Hepatic stellate cell (primary cell): Measurements from ENCODE around the gene ETFDH.
"Not testable (repeated sequence)": the region's sequence is repeated elsewhere in the genome, so short reads cannot be mapped to it uniquely, and the experiment has no call there.

ENCODE experiments used
- DNase-seq: peaks from one replicate; pipeline ENCODE4 v3.0.0; 2011; ENCODE audit warnings: low spot score

The ETFDH gene

GRCh38 chr4:158671915-158672806, at the start of gene ETFDH:
ETFDH (plus strand) TSS chr4:158672296; CDS start chr4:158672457, 161 bp downstream.
- peak; percentile 97 for DNase-seq

DNA sequence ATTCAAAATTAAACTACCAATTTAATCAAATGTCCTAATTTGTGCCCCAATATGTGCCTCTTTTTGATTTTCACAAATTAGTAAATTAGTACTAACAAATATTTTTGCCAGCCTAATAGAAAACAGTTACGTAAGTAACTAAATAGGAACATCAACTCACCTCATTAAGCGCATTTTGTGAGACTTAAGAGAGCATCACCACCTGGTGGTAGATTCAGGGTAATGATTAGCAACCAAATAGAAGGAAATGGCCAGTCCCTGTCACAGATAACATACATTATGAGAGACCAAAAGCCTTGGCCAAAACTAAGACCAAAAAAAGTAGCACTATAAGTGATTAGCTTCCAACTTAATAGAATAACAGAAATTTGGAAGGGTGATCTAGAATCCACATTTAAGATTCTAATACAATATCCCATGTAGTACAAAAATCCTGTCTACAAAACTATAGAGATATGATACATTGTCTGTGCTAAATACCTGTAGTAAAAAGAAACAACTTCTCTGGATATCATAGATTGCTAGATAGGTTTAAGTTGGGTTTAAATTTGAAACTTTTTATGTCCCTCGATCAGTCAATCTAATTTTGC, 47.1 kb upstream of the ETFDH start:
- DNase-seq = no peak

DNA sequence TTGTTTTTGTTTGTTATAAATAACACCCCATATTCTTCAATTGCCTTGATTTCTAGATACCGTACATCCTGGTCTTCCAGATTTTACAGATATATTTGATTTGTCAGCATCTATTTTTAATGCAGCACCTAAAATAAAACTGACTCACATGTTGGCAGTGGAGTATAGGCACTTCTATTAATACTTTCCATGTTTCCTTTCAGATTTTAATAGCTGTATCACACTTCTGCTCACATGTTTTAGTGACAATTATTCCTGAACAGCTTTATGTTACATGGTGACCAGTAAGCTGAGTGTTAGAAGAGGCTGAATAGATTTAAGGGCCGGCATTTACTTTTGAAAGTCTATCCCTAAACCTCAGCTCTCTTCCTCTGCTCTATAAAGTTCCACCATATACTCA, 46.6 kb upstream of the ETFDH start:
- no peak for DNase-seq

GRCh38 chr4:158630893-158631292, 41.2 kb upstream of the ETFDH start:
- peak; percentile 25 for DNase-seq

DNA sequence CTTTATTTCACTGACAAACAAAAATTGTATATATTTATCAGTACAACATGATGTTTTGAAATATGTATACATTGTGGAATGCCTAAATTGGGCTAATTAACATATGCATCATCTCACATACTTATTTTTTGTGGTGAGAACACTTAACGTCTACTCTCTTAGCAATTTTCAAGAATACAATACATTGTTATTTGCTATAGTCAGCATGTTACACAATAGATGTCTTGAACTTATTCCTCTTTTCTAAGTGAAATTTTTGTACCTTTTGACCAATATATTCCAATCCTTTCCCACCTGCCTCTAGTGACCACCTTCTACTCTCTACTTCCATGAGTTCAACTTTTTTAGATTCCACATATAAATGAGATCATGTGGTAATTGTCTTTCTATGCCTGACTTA, 35.5 kb upstream of the ETFDH start:
- no peak for DNase-seq

GRCh38 chr4:158644356-158644755, 27.7 kb upstream of the ETFDH start:
- no peak for DNase-seq

DNA sequence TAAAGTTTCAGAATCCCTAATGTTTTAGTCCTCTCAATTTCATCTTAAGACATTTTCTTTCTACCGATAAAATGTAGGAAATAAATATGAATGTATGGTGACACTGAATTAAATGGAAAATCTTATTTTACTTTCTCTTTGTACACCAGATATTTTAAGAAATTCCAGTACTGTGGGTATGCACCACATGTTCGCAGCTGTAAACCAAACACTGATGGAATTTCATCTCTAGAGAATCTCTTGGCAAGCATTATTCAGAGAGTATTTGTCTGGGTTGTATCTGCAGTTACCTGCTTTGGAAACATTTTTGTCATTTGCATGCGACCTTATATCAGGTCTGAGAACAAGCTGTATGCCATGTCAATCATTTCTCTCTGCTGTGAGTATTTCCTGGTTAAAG, 27.3 kb upstream of the ETFDH start:
- DNase-seq = no peak

DNA sequence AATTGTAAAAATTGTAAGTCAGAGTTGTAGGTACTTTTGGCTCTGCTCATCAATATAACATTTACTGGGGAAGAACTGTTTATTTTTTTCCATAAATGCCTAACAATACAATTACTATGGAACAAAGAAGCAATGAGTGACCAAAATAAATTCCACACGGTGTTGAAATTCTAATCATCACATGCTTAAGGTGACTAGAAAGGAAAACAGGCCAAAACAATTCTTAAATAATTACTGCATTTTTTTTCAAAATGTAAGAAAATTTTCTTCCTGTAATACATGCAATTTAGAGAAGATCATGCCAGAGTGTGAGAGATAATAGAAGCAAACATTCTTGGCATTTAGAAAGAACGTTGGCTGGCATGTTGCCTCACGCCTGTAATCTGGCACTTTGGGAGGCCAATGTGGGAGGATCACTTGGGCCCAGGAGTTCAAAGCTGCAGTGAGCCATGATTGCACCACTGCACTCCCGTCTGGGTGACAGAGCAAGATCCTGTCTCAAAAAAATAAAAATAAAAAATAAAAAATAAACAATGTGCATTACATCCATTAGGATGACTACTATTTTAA, 22.9 kb upstream of the ETFDH start:
- DNase-seq = no peak

- DNase-seq = no peak
These were observed 19.2 kb upstream of the ETFDH start for GRCh38 chr4:158652920-158653319.

DNA sequence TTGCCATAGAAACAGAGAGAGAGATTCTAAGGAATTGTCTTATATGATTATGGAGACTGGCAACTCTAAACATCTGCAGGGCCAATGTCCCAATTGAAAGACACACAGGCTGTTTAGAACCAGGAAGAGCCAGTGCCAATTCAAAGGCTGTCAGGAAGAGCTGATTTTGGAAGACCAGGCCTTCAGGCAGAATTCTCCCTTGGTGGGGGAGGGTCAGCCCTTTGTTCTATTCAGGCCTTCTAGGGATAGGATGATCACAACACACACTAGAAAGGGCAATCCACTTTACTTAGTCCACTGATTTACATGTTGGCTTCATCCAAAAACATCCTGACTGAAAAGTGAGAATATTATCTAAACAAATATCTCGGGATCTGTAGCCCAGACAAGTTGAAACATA, 15.7 kb upstream of the ETFDH start:
- DNase-seq = no peak

DNA sequence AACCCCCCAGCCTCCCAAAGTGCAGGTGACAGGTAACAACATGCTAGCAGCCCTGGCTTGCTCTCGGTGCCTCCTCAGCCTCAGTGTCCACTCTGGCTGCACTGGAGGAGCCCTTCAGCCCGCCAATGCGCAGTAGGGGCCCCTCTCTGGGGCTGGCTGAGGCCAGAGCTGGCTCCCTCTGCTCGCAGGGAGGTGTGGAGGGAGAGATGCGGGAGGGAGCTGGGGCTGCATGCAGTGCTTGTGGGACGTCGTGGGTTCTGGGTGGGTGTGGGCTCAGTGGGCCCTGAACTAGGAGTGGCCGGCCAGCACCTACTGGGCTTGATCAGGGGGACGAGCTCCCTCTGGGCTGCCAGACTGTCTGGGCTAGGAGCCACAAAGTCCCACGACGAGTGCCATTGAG, 14.8 kb upstream of the ETFDH start:
- no peak for DNase-seq

DNA sequence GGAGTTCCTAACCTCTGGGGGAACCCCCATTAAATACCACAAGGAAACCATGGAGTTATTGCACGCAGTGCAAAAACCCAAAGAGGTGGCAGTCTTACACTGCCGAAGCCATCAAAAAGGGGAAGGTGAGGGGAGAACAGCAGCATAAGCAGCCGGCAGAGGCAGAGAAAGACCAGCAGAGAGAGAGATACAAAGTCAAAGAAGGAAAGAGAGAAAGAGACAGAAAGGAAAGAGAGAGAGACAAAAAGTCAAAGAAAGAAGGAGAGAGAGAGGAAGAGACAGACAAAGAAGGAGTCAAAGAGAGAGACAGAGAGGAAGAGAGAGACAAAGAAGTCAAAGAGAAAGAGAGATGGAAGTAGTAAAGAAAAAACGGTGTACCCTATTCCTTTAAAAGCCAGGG, 8.8 kb upstream of the ETFDH start:
- DNase-seq = not testable (repeated sequence)

DNA sequence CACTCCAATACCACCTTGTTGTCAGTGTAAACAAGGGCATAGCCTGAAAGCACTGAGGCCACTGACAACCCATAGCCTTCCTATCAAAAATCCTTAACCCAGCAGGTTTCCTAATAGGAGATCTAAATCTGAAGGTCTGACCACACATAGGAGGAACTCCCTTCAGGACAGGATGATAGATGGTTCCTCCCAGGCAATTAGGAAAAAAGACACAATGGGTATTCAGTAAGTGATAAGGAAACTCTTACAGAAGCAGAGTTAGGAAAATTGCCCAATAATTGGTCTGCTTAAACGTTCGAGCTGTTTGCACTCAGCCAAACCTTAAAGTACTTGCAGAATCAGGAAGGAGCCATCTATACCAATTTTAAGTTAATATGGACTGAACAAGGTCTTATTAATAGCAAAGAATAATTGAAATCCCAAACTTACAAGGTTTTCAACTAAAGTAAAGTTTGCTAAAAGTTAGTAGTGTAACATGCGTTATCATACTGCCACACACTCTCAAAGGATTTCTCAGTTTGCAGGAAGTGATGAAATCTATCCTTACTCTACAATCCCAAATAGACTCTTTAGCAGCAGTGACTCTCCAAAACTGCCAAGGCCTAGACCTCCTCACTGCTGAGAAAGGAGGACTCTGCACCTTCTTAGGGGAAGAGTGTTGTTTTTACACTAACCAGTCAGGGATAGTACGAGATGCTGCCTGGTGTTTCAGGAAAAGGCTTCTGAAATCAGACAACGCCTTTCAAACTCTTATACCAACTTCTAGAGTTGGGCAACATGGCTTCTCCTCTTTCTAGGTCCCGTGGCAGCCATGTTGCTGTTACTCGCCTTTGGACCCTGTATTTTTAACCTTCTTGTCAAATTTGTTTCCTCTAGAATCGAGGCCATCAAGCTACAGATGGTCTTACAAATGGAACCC, 8.1 kb upstream of the ETFDH start:
- DNase-seq = not testable (repeated sequence)

- no peak for DNase-seq
These were observed 7.3 kb upstream of the ETFDH start for GRCh38 chr4:158664806-158665205.

DNA sequence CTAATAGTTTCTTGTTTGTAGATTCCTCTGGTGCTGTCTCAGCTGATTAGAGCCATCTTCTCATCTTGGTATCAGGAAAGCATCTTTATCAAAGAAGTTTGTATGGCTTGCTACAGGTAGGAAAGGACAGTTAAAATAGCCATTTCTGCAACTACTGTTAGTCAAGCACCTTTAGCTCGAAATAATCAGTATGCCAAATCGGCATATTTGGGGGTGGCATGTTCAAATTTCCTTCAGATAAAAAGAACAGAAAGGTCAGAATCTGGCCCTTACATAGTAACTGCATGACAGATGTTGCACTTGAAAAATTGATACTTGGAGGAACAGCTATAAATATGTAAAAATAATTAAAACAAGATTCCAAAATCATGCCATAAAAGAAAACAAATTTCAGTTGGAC, 5.2 kb upstream of the ETFDH start:
- DNase-seq = no peak

DNA sequence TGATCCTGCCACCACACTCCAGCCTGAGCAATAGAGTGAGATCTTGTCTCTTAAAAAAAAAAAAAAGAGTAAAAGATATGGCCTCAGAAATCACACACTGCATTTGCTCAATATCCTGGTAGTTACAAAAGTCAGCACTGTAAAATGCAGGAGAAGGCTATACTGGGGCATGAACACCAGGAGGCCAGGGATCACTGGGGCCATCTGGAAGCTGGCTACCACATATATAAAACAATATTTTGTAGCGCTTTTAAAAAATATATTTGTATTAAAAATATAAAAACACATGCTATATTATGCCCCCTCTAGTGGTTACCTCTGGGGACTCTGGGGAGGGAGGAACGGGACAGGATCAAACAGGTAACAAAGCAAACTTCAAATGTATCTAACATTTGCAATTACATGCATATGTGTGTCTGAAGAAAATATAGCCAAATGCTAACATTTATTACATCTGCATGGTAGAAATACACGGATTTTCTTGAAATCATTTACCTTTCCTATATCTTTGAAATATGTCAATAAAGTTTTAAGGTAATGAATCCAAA, 4.4 kb upstream of the ETFDH start:
- DNase-seq = peak; percentile 57

GRCh38 chr4:158669310-158669709, 2.8 kb upstream of the ETFDH start:
- DNase-seq = no peak

DNA sequence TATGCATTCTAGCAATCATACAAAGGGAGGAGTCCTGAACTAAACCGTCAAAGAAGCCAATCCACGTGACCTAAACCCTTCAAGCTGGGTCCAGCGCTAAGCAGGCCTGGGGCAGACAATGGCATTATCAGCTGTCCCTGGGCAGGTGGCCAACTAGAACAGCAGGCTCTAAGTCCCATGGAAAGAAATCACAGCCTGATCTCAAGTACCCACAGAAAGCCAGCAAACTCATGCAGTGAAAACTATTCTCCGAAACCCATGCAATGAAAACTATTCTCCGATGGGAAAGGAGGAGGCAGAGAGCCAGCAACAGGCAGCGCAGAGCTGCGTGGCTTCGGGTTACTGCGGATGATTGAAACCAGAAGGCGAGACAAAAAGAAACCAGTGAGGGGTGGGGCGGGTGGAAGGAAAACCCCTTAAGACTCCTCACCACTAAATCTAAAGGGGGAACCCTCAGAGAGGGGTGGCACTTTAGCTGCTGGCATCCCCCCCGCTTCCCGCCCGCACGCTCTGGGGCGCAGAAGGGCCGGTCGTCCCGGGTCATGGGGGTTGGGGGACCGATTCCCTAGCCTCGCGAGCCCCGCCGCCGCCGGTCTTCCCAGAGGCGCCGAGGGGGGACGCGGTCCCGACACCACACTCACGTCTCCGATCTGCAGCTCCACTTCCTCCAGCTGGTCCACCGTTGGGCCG, 976 bp upstream of the ETFDH start:
- DNase-seq = peak; percentile 66

- DNase-seq = no peak
These were observed 506 bp upstream of the ETFDH start, which contains the start of gene C4orf46 for GRCh38 chr4:158671665-158671914. C4orf46 (minus strand) TSS chr4:158671887; CDS start chr4:158671801, 86 bp downstream.

DNA sequence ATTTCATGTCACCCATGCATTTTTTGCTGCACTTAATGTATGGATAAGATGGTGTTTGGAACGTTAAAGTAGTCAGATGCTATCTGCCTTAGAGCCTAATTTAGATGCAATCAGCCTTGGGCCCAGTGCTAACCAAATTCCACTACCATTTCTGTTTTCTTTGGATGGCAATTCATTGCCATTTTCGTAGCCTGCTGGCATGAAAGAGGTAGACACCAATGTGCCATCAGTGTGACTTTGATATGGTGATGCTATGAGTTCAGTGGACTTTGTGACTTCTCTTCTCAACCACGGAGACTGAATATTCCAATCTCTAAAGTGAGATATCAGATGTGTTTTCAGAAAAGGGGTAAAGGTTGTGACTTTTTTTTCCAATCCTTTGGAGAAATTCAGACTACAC, 1.5 kb downstream of the ETFDH start:
- DNase-seq = no peak

- DNase-seq = no peak
These were observed 4.0 kb downstream of the ETFDH start for GRCh38 chr4:158676076-158676475.

DNA sequence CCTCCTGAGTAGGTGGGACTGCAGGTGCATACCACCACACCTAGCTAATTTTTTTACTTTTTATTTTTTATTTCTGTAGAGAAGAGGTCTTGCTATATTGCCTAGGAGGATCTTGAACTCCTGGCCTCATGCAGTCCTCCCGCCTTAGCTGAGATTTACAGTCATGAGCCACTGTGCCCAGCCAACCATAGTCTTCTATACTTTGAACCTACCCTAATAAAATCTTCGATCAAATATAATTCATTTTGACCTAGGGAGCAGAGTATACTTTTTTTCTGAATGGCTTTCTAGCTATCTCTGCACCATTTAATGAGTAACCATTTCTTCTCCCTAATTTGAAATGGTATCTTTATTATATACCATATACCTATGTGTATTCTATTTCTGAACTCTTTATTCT, 6.7 kb downstream of the ETFDH start:
- DNase-seq = no peak
